Progenitor cell of endocrine pancreas (in vitro differentiated cells): Measurements from ENCODE around the gene PAAF1. TPM values are rescaled to one million over a fixed set of nuclear protein-coding genes. Genes with fewer than 3 reads are reported as not detected.

Experiments used
- DNase-seq: peaks from one replicate; pipeline ENCODE4 v3.0.0; 2021; ENCODE audit warnings: low spot score; ENCODE audit not compliant: unreplicated experiment
- H3K27ac Mint-ChIP-seq: 2 replicates; pipeline ENCODE4 v1.8.0; 2021; ENCODE audit warnings: mild to moderate bottlenecking, moderate library complexity, mixed read lengths
- H3K27me3 Mint-ChIP-seq: 2 replicates; pipeline ENCODE4 v1.8.0; 2021; ENCODE audit warnings: mixed read lengths
- H3K36me3 Mint-ChIP-seq: 2 replicates; pipeline ENCODE4 v1.8.0; 2022; ENCODE audit warnings: mixed read lengths; ENCODE audit not compliant: insufficient read depth
- H3K4me1 Mint-ChIP-seq: 2 replicates; pipeline ENCODE4 v1.8.0; 2021; ENCODE audit warnings: low read depth, mixed read lengths
- H3K4me3 Mint-ChIP-seq: 2 replicates; pipeline ENCODE4 v1.8.0; 2021; ENCODE audit warnings: low read depth, mild to moderate bottlenecking, moderate library complexity, mixed read lengths
- H3K9me3 Mint-ChIP-seq: 2 replicates; pipeline ENCODE4 v1.8.0; 2021; ENCODE audit warnings: low read depth, mixed read lengths
- CTCF ChIP-seq: fragments of 200-600 bp; sonication (generic); IDR thresholded peaks from one replicate; pipeline ENCODE4 v1.5.0; 2021; ENCODE audit warnings: antibody characterized with exemption, mild to moderate bottlenecking; ENCODE audit not compliant: unreplicated experiment
- total RNA-seq: library from RNA; stranded (reverse); gene quantifications from 2 replicates; pipeline ENCODE4 v1.2.1, GENCODE V29; 2021

Gene PAAF1
- total RNA-seq, 1 donor from 2014 or later, result 29.3 TPM

- H3K9me3 Mint-ChIP-seq, result peaks cover 37% of the 10 kb centered on the region
- no peak for TF ChIP-seq CTCF
- no peak overlapping the region for H3K4me3 Mint-ChIP-seq
- H3K27me3 Mint-ChIP-seq, result no peaks in the 10 kb centered on the region
- H3K36me3 Mint-ChIP-seq, result peaks cover 16% of the 10 kb centered on the region
- no peak for DNase-seq
- no peak overlapping the region for H3K27ac Mint-ChIP-seq
- no peaks in the 10 kb centered on the region for H3K4me1 Mint-ChIP-seq
Observed at GRCh38 chr11:73942010-73942409, 65.2 kb downstream of the PAAF1 start.

GRCh38 chr11:73944085-73944484, 67.3 kb downstream of the PAAF1 start:
- DNase-seq, result no peak
- Mint-ChIP-seq H3K9me3 (peaks cover 34% of the 10 kb centered on the region), H3K36me3 (peaks cover 9% of the 10 kb centered on the region), H3K4me1 (no peaks in the 10 kb centered on the region), H3K27ac (no peak overlapping the region), H3K27me3 (no peaks in the 10 kb centered on the region), H3K4me3 (no peak overlapping the region)
- no peak for TF ChIP-seq CTCF

- DNase-seq, result no peak
- Mint-ChIP-seq H3K27me3 (no peaks in the 10 kb centered on the region), H3K27ac (no peak overlapping the region), H3K9me3 (peaks cover 26% of the 10 kb centered on the region), H3K36me3 (peaks cover 9% of the 10 kb centered on the region), H3K4me3 (no peak overlapping the region), H3K4me1 (no peaks in the 10 kb centered on the region)
- no peak for TF ChIP-seq CTCF
Observed at GRCh38 chr11:73944901-73945300, 68.1 kb downstream of the PAAF1 start.

- H3K36me3 Mint-ChIP-seq, result peaks cover 9% of the 10 kb centered on the region
- H3K4me1 Mint-ChIP-seq, result no peaks in the 10 kb centered on the region
- H3K27ac Mint-ChIP-seq, result no peak overlapping the region
- peaks cover 23% of the 10 kb centered on the region for H3K9me3 Mint-ChIP-seq
- no peak overlapping the region for H3K4me3 Mint-ChIP-seq
- TF ChIP-seq CTCF, result no peak
- no peak for DNase-seq
- no peaks in the 10 kb centered on the region for H3K27me3 Mint-ChIP-seq
Observed at GRCh38 chr11:73945396-73945795, 68.6 kb downstream of the PAAF1 start.

- peaks cover 1% of the 10 kb centered on the region for H3K4me1 Mint-ChIP-seq
Observed at GRCh38 chr11:73946798-73947458, 70.1 kb downstream of the PAAF1 start.

More at GRCh38 chr11:73946798-73947458, 70.1 kb downstream of the PAAF1 start:
- DNase-seq, result no peak
- no peak for TF ChIP-seq CTCF
- Mint-ChIP-seq H3K36me3 (peaks cover 3% of the 10 kb centered on the region), H3K4me3 (no peak overlapping the region), H3K9me3 (peaks cover 15% of the 10 kb centered on the region), H3K27ac (no peak overlapping the region), H3K27me3 (no peaks in the 10 kb centered on the region)
